Activated T-helper 9 cell treated with anti-CD3 and anti-CD28 coated beads, Interleukin-2, amount 50 U/mL, for 16 hours (primary cell): ENCODE data around the gene INO80E.
"Not testable (repeated sequence)": the region's sequence is repeated elsewhere in the genome, so short reads cannot be mapped to it uniquely, and the experiment has no call there.

Source experiments
- DNase-seq: peaks from one replicate; pipeline ENCODE4 v3.0.0-alpha.2; 2020; ENCODE audit warnings: low read depth

Gene INO80E

DNA sequence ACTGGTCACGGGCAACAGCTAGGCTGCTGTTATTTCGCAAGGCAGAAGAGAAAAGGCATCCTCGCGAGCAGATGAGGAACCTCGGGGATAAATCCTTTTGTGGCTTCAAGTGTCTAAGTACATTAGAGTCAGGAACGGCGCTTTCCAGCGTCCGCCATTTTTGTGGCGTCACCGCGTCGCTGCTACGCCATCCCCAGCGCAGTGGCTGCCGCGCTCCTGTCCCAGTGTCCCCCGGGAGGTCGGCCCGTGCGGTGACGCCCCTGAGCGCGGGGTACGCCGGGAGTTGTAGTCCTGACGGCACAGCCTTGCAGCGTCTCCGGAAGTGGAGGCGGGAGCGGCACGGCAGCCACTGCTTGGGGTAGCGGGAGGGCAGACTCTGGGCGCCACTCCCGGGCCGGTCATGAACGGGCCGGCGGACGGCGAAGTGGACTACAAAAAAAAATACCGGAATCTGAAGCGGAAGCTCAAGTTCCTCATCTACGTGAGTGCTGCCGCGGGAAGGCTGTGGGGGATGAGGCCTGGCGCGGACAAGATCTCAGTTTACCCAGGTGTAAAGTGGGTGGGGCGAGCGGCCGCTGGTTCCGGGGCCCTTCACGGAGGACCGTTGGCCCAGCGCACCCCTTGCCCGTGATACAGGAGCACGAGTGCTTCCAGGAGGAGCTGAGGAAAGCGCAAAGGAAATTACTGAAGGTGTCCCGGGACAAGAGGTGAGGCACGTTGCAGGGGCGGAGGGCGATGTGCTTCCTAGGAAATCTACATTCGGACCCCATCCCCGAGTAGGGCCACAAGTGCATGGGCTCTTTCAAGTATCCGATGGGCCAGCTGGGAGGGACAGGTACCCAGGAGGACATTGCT, at the start of gene INO80E:
Gene INO80E, plus strand, starts transcription at position 331 of the 855 bp plus-strand sequence. Its CDS starts 70 bp downstream, at position 401.
- DNase-seq: peak; percentile 100

- DNase-seq: no peak
These were observed 48.1 kb upstream of the INO80E start for GRCh38 chr16:29947897-29948296.

DNA sequence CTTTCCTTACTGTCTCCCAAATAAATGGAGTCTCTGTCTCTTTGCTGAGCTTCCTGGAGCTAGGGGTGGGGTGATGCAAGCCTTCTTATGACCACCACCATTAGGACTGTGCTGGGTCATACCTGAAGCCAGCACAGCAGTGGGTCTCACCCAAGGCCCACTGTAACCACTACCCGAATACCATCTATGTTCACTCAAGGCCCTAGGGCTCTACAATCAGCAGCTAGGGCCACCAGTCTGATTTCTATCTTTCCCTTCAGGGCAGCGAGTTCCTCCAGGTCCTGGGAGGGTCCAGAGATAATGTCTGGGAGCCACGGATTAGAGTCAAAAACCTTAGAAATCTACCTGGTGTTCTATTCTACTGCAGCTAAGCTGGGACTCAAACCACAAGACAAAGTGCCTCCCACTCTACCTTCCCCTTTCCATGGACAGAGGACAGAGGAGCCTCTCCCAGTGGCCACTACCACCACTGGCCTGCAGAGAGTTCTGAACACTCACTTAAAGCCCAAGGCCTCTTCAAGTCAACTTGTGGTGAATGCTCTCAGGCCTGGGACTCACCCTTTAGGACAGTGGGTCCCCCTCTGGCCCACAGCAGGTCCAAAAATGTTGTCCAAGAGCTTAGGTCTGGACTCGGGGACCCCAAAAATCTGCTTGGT, 45.1 kb upstream of the INO80E start:
- DNase-seq: no peak

GRCh38 chr16:29951625-29952365, 44.2 kb upstream of the INO80E start:
- DNase-seq: no peak

DNA sequence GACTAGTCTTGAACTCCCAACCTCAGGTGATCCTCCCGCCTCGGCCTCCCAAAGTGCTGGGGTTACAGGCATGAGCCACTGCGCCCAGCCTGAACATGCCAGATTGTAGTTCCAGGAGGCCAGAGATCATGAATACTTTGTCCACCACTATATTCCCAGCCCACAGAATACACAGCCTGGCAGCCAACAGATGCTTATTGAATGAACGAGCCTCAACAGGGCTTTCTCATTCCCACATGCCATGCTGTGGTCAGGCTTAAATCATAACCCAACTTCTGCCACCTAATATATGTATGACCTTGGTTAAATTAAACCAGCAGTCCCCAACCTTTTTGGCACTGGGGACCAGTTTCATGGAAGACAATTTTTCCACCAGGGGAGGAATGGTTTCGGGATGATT, 37.3 kb upstream of the INO80E start:
- no peak for DNase-seq

GRCh38 chr16:29959293-29959692, 36.7 kb upstream of the INO80E start:
- no peak for DNase-seq

DNA sequence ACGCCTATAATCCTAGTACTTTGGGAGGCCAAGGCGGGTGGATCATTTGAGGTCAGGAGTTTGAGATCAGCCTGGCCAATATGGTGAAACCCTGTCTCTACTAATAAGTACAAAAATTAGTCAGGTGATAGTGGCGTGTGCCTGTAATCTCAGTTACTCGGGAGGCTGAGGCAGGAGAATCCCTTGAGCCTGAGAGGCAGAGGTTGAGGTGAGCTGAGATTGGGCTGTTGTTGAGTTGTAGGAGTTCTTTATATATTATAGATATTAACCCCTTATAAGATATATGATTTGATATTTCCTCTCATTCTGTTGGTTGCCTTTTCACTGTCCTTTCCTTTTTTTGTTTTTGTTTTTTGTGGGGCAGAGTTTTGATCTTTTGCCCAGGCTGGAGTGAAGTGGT, 36.2 kb upstream of the INO80E start:
- not testable (repeated sequence) for DNase-seq

- no peak for DNase-seq
These were observed 34.9 kb upstream of the INO80E start for GRCh38 chr16:29961127-29961478.

DNA sequence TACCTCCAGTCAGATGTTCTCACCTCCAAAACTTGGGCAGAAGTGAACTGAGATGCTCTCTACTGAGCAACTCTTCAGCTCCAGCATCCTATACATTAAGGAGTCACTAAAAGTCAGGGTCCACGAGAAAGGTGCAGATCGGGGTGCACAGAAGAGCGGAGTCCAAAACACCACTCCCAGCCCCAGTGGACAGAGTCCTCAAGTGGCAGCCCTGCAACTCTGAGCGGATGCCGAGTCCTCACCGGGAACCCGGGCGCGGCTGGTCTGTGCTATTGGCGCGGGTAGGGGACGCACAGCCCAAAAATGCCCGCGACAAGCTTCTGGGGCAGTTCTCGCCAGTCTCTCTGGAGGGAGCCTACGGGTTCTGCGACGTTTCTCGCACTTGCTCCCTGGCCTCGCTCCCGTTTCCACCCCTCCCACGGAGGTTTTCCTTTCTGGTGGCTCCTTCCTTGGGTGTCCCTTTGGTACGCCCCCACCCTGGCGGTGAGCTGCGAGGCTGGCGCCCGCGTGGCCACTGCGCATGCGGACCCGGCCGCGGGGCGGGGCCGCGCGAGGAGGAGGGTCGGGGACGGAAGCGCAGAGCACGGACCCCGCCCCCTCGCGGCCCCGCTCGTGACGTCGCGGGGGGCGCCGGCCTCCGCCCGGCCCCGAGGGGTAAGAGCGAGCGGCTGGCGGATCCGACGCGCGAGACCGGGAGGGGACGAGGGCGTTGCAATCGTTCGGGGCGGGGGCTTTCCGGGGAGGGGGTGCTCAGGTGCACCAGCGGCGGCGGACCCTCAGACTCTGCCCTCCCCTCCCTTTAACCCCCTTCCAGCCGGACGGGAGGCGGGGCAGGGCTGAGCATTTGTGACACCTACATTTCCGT, 34.3 kb upstream of the INO80E start, which contains the start of gene TMEM219:
Gene TMEM219, plus strand, starts transcription at position 601 of the 865 bp plus-strand sequence. CDS start 1,065 bp downstream, outside the sequence.
- peak; percentile 91 for DNase-seq

- no peak for DNase-seq
These were observed 33.6 kb upstream of the INO80E start for GRCh38 chr16:29962344-29962994.

DNA sequence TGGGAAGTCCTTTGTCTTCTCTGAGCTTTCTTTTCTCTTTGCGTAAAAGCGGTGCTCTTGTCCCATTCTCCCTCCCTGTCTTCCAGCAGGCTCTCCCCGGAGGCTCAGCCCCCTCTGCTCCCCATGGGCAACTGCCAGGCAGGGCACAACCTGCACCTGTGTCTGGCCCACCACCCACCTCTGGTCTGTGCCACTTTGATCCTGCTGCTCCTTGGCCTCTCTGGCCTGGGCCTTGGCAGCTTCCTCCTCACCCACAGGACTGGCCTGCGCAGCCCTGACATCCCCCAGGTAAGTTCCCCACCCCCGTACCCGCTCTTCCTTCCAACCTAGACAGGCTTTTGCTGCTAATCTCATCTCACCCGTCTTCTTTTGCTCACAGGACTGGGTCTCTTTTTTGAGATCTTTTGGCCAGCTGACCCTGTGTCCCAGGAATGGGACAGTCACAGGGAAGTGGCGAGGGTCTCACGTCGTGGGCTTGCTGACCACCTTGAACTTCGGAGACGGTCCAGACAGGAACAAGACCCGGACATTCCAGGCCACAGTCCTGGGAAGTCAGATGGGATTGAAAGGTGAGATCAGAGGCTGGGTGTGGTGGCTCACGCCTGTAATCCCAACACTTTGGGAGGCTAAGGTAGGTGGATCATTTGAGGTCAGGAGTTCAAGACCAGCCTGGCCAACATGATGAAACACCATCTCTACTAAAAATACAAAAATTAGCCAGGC, 32.9 kb upstream of the INO80E start:
- no peak for DNase-seq

DNA sequence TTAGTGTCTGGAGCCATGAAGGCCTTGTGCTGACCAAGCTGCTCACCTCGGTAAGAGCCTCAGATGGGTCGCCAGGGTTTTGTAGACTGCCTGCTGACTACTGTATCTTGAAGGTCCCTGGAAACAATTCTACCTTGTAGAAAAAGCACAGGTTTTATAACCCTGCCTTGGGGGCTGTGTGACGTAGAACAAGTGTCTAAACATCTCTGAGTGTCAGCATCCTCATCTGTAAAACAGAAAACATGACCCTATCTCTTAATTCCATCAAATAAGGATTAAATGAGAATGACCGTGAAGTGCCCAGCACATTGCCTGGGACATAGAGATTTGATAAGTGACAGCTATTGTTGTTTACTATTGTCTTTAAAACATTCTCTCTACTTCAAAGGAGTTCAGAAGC, 27.8 kb upstream of the INO80E start:
- no peak for DNase-seq

GRCh38 chr16:29971304-29971703, 24.7 kb upstream of the INO80E start:
- DNase-seq: no peak

DNA sequence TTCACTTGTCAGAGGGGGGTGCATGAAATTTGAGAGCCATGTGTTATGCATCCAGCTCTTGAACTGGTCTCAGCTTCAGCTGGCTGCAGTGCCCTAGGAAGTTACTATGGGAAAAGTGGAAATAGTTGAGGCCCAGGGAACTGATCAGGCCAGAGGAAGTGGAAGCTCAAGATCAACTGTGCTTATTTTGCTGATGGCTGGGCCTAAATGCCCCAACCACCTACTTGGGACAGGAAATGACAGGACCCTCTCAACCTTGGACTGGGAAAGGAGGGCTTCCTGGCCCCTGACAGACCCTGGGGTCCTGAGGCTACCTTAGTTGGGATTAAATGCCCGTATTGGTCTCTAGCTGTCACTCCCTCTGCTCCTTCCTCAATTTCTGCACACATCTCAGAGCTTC, 23.5 kb upstream of the INO80E start:
- no peak for DNase-seq

GRCh38 chr16:29972992-29973383, 23.1 kb upstream of the INO80E start:
- DNase-seq: no peak

DNA sequence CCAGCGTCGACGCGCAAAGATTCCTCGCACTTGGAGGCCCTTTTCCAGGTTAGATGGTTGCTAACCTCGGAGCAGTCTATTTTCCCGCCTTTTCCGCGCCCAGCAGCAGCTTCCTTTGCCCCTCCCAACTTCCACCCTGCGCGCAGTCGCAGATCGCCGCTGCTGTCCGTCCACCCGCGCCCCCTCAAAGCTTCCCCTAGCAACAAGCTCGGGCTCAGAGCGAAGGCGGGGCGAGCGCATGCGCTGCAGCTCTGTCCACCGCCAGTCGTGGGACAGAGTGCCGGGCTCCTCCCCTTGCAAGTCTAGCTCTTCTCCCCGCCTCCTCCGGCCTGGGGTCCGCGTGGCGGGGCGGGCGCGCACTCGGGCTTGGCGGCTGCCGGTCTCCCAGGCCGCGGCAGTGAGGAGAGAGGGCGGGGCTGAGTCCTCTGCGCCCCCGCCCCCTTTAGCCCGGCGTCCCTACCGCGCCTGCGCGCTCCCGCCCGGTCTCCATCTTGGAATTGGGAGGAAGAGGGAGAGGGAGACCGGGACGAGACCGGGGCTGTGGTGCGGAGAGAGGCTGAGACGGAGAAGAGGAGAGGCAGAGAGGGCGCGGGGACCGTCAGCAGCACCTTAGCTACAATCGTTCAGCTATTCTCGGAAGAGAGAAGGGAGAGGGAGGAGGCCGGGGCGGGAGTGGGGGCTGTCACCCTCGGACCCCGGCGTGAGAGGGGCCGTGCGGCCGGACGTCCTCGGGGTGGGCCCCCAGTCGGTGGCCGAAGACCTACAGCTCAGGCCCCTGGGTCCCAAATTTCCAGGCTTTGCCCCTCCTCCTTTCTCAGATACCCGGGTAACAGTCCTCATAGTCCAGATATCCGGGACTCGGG, 22.4 kb upstream of the INO80E start, which contains the start of gene TAOK2:
Gene TAOK2, plus strand, starts transcription at position 485 of the 863 bp plus-strand sequence. CDS start 3,905 bp downstream, outside the sequence.
- peak; percentile 95 for DNase-seq

DNA sequence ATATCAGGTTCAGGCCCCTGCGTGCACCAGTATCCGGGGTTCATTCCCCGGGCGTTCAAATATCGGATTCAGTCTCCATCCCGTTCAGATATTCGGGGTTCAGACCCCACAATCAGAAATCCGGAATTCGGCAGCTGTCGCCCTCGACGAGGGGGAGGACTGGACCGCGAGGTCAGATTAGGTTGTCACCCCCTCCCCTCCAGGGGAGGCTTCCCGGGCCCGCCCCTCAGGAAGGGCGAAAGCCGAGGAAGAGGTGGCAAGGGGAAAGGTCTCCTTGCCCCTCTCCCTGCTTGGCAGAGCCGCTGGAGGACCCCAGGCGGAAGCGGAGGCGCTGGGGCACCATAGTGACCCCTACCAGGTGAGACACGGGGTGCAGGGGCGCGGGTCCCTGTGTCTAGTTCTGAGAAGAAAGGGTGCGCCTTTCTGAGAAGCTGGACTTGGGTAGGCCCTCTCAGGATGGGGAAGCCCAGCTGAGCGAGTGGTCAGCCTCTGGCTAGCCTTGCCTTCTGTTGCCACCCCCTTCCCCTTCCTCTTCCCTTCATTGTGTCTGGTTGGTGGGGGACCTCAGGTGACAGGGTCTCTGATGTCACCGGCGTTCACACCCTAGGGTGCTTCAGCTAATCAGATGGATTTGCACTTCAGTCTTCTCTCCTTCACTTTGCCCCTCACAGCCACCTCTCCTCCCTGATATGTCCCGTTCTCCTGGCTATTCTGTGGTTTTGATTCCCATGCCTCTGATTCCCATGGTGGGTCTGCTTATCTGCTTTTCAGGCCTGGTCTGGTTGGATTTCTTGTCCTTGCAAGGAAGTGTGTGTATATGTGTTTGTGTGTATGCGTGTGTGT, 21.5 kb upstream of the INO80E start:
- DNase-seq: no peak

DNA sequence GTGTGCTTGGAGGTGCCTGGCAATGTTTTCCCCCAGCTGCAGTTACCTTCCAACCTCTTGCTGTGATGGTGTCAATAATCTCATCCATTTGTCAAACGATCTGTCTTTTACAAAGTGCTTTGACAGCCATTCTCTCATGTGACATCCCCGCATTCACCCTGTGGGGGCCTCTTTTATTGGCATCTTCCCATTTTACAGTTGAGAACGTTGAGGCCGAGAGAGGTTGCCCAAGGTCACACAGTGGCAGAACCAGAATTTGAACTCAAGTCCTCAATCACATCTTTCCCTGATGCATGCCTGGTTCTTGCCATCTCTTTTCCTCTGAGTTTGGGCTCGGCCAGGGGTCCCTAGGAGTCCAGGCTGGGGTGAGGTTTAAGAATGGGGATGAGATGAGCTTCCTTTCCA, 20.9 kb upstream of the INO80E start:
- DNase-seq: no peak
